GM04503 (cell line): ENCODE results near the gene NAA38.
A peak's percentile ranks its signal among the peaks of the same experiment; 100 is the strongest.

Experiments
- DNase-seq: peaks from one replicate; pipeline ENCODE4 v3.0.0-alpha.2; 2012; ENCODE audit warnings: low read depth

Gene NAA38

GRCh38 chr17:7856811-7857712 lies at the start of gene NAA38:
Gene NAA38, minus strand, starts transcription at chr17:7857559. Its CDS starts 96 bp downstream, at chr17:7857463.
- DNase-seq: peak; percentile 97

- no peak for DNase-seq
Measured at GRCh38 chr17:7903154-7904103, 46.1 kb upstream of the NAA38 start.

- DNase-seq: no peak
Measured at GRCh38 chr17:7897773-7898172, 40.4 kb upstream of the NAA38 start.

GRCh38 chr17:7897090-7897489 lies 39.7 kb upstream of the NAA38 start:
- no peak for DNase-seq

- DNase-seq: no peak
Measured at GRCh38 chr17:7894866-7895265, 37.5 kb upstream of the NAA38 start.

- DNase-seq: no peak
Measured at GRCh38 chr17:7894226-7894625, 36.9 kb upstream of the NAA38 start.

GRCh38 chr17:7893187-7893880 lies 36.0 kb upstream of the NAA38 start:
- no peak for DNase-seq

GRCh38 chr17:7889166-7889955 lies 32.0 kb upstream of the NAA38 start:
- DNase-seq: peak; percentile 65

GRCh38 chr17:7888184-7888920 lies 31.0 kb upstream of the NAA38 start, which contains the start of gene CHD3:
Gene CHD3, plus strand, starts transcription at chr17:7888789. Its CDS starts 212 bp downstream, at chr17:7889001.
- DNase-seq: no peak

GRCh38 chr17:7887482-7888183 lies 30.3 kb upstream of the NAA38 start:
- peak; percentile 68 for DNase-seq

- DNase-seq: no peak
Measured at GRCh38 chr17:7887038-7887481, 29.7 kb upstream of the NAA38 start.

- no peak for DNase-seq
Measured at GRCh38 chr17:7886227-7887037, 29.1 kb upstream of the NAA38 start.

GRCh38 chr17:7885367-7886226 lies 28.2 kb upstream of the NAA38 start:
- no peak for DNase-seq

GRCh38 chr17:7884581-7885366 lies 27.4 kb upstream of the NAA38 start:
- DNase-seq: no peak

- DNase-seq: no peak
Measured at GRCh38 chr17:7883781-7884386, 26.5 kb upstream of the NAA38 start.

GRCh38 chr17:7882629-7883028 lies 25.3 kb upstream of the NAA38 start:
- no peak for DNase-seq

- no peak for DNase-seq
Measured at GRCh38 chr17:7882068-7882467, 24.7 kb upstream of the NAA38 start.
